Measurements from ENCODE around the gene SFXN2. TPM values are rescaled to one million over a fixed set of nuclear protein-coding genes. Genes with fewer than 3 reads are reported as not detected.
"Not testable (repeated sequence)": the region's sequence is repeated elsewhere in the genome, so short reads cannot be mapped to it uniquely, and the experiment has no call there.

Gene SFXN2
- 0.68 TPM for total RNA-seq
- long read RNA-seq, partial matches to known transcripts, result 0 of 1 reads
- long read RNA-seq, other reads (novel, unspliced or antisense), result 1 of 1 reads

- intact Hi-C loops (cut with DNase I), result loop anchor here (5.0 kb wide), 1 partner anchor 38 kb away; no protein-coding TSS in a partner anchor
- no peak for ATAC-seq
- no peak for DNase-seq (ENCODE audit: missing footprints)
Observed at GRCh38 chr10:102714621-102715455, at the start of gene SFXN2. SFXN2 (plus strand) TSS chr10:102714636; CDS start chr10:102726637, 12,001 bp downstream.

GRCh38 chr10:102665904-102666509, 48.4 kb upstream of the SFXN2 start:
- ATAC-seq (no peak), DNase-seq (ENCODE audit: missing footprints) (no peak)
- intact Hi-C loops (cut with DNase I), result no loop called here

GRCh38 chr10:102667411-102667810, 47.0 kb upstream of the SFXN2 start:
- DNase-seq (ENCODE audit: missing footprints); intact Hi-C loops (cut with DNase I); ATAC-seq: not testable (repeated sequence)

- DNase-seq (ENCODE audit: missing footprints) (peak; percentile 54), ATAC-seq (no peak)
- intact Hi-C loops (cut with DNase I), result no loop called here
Observed at GRCh38 chr10:102668326-102669107, 45.9 kb upstream of the SFXN2 start.

- ATAC-seq, result peak; percentile 81
- intact Hi-C loops (cut with DNase I), result no loop called here
- DNase-seq (ENCODE audit: missing footprints), result no peak
Observed at GRCh38 chr10:102669206-102670064, 45.0 kb upstream of the SFXN2 start.

- intact Hi-C loops (cut with DNase I), result no loop called here
- ATAC-seq (no peak), DNase-seq (ENCODE audit: missing footprints) (no peak)
Observed at GRCh38 chr10:102670065-102670670, 44.3 kb upstream of the SFXN2 start.

- ATAC-seq, result no peak
- intact Hi-C loops (cut with DNase I), result no loop called here
Observed at GRCh38 chr10:102670871-102671434, 43.5 kb upstream of the SFXN2 start.

GRCh38 chr10:102673236-102673818, 41.1 kb upstream of the SFXN2 start:
- intact Hi-C loops (cut with DNase I), result no loop called here
- ATAC-seq (no peak), DNase-seq (ENCODE audit: missing footprints) (no peak)

More at GRCh38 chr10:102670871-102671434, 43.5 kb upstream of the SFXN2 start:
- no peak for DNase-seq (ENCODE audit: missing footprints)

GRCh38 chr10:102673819-102674511, 40.5 kb upstream of the SFXN2 start:
- DNase-seq (ENCODE audit: missing footprints), result peak; percentile 81
- intact Hi-C loops (cut with DNase I), result no loop called here
- ATAC-seq, result peak; percentile 66

GRCh38 chr10:102674566-102674965, 39.9 kb upstream of the SFXN2 start:
- intact Hi-C loops (cut with DNase I), result no loop called here
- ATAC-seq (no peak), DNase-seq (ENCODE audit: missing footprints) (no peak)

GRCh38 chr10:102675011-102675665, 39.3 kb upstream of the SFXN2 start:
- intact Hi-C loops (cut with DNase I), result loop anchor here (5.0 kb wide), 1 partner anchor 37 kb away; the partner anchor contains the start of genes ARL3 and SFXN2
- DNase-seq (ENCODE audit: missing footprints), result no peak
- no peak for ATAC-seq

GRCh38 chr10:102675666-102676533, 38.5 kb upstream of the SFXN2 start:
- DNase-seq (ENCODE audit: missing footprints), result no peak
- no peak for ATAC-seq
- intact Hi-C loops (cut with DNase I), result loop anchor here (5.0 kb wide), 1 partner anchor 36 kb away; the partner anchor contains the start of genes ARL3 and SFXN2

- intact Hi-C loops (cut with DNase I), result loop anchor here (5.0 kb wide), 1 partner anchor 36 kb away; the partner anchor contains the start of genes ARL3 and SFXN2
- no peak for ATAC-seq
- DNase-seq (ENCODE audit: missing footprints), result no peak
Observed at GRCh38 chr10:102676534-102677315, 37.7 kb upstream of the SFXN2 start.
